ENCODE results near the gene STAMBPL1. TPM values are rescaled to one million over a fixed set of nuclear protein-coding genes. Genes with fewer than 3 reads are reported as not detected.

Gene STAMBPL1
- 33.4 and 45.9 TPM in 2 replicates for total RNA-seq

GRCh38 chr10:88879534-88880281, at the start of gene STAMBPL1:
Gene STAMBPL1 (plus strand): TSS chr10:88880245. CDS start chr10:88901709, 21,464 bp downstream.

GRCh38 chr10:88851706-88852105, 28.3 kb upstream of the STAMBPL1 start, which contains the start of gene ANKRD22:
Gene ANKRD22 (minus strand): TSS chr10:88851844. CDS start chr10:88851607, 237 bp downstream.

DNA sequence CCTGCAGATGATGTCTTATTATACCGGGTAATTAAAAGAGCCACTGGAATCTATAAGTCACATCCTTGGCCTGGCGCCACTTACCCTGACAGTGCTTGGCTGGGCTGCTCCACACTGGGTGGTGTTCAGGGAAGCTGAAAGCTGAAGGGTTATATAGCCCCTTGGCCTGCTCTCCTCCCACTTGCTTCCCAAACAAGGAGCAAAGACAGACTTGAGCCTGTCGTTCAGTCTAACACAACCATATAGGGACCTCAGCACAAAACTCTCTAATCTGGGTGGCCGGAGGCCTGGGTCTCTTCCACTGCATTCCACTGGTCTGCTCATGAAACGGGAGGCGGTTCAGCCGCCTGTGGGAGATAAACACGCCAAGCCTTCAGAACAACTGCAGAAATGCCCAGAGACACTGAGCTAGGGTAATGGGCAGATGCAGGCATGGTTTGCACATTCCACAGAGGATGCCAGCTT, 72.6 kb downstream of the STAMBPL1 start, which contains the start of gene ACTA2:
Gene ACTA2, minus strand, starts transcription at position 127 of the 465 bp plus-strand sequence. CDS start 3,843 bp downstream, outside the sequence.

Other genes starting within 250 kb of the STAMBPL1 start
- gene LIPF, start 215.8 kb upstream of the STAMBPL1 start, total RNA-seq: not detected in 2 replicates
- gene LIPK, start 174.0 kb upstream of the STAMBPL1 start, total RNA-seq: not detected in 2 replicates
- not detected in 2 replicates for gene LIPN, start 120.2 kb upstream of the STAMBPL1 start, total RNA-seq
- gene LIPM, start 77.5 kb upstream of the STAMBPL1 start, total RNA-seq: not detected in 2 replicates
- gene ANKRD22, start 28.4 kb upstream of the STAMBPL1 start, total RNA-seq: not detected in 2 replicates
- gene ACTA2, start 72.5 kb downstream of the STAMBPL1 start, total RNA-seq: 37.1 and 72.0 TPM in 2 replicates
- gene FAS, start 110.6 kb downstream of the STAMBPL1 start, total RNA-seq: 58.3 and 78.6 TPM in 2 replicates